HepG2 (cell line): ENCODE measurements around the gene APOL5. TPM values are rescaled to one million over a fixed set of nuclear protein-coding genes. Genes with fewer than 3 reads are reported as not detected.

Experiments
- ATAC-seq: fragments of 200-7000 bp; cut with Tn5 transposase; 3 replicates; pipeline ENCODE4 v1.9.1; 2020; ENCODE audit warnings: mild to moderate bottlenecking, moderate library complexity
- BruUV-seq: library from RNA; stranded (reverse); fragments of 400-500 nt; replicated peaks from 2 replicates; lab custom pipeline; 2021; lab: Mats Ljungman, UMichigan
- CTCF ChIA-PET: fragments of 300-600 bp; formaldehyde crosslinking; extraction: SDS; loops from one replicate; lab custom pipeline; 2021; ENCODE audit warnings: low total read pairs, inconsistent platforms, low intra/inter-chr PET ratio; lab: Yijun Ruan, JAX
- POLR2A ChIA-PET: fragments of 350-600 bp; sonication (Branson Sonifier 250); formaldehyde crosslinking; loops from one replicate; lab custom pipeline; 2020; ENCODE audit warnings: antibody characterized with exemption, inconsistent platforms; lab: Yijun Ruan, JAX
- DNase-seq: peaks from one replicate; pipeline ENCODE4 v3.0.0-alpha.2; 2015; ENCODE audit warnings: low spot score
- FAIRE-seq: peaks from 3 replicates; lab custom pipeline; 2011; peaks lifted over from hg19 to GRCh38; lab: Jason Lieb, UNC
- H2AFZ ChIP-seq: one replicate; pipeline ENCODE4 v1.6.1; 2011; ENCODE audit warnings: low read length, inconsistent platforms
- H3K27ac ChIP-seq: fragments of 300-600 bp; 3 replicates; pipeline ENCODE4 v1.8.0; 2011; ENCODE audit warnings: mixed run types, mild to moderate bottlenecking, mixed read lengths, low read length, inconsistent platforms; ENCODE audit not compliant: insufficient read depth; ENCODE audit errors: extremely low read length
- H3K27me3 ChIP-seq, 2 experiments: fragments of 200-600 bp in 1 of 2; 2 replicates in 1 of 2; 3 replicates in 1 of 2; pipeline versions ENCODE4 v1.6.0 to v1.8.0; 2011; ENCODE audit warnings: low read length in 2 of 2, mild to moderate bottlenecking in 2 of 2, moderate library complexity in 2 of 2, inconsistent platforms in 1 of 2; ENCODE audit not compliant: insufficient read depth in 2 of 2, control insufficient read depth in 1 of 2
- H3K36me3 ChIP-seq, 2 experiments: fragments of 200-600 bp in 1 of 2; replicated peaks in 1 of 2; 2 replicates in 1 of 2; 3 replicates in 1 of 2; pipeline versions ENCODE4 v1.5.1 to v1.8.0; 2011; ENCODE audit warnings: low read length in 2 of 2, inconsistent platforms in 1 of 2; ENCODE audit not compliant: insufficient read depth in 2 of 2, control insufficient read depth in 1 of 2
- H3K4me1 ChIP-seq: 2 replicates; pipeline ENCODE4 v1.5.1; 2012; ENCODE audit warnings: low read length, inconsistent platforms; ENCODE audit not compliant: insufficient read depth
- H3K4me2 ChIP-seq: 2 replicates; pipeline ENCODE4 v1.6.0; 2011; ENCODE audit warnings: low read depth, low read length, inconsistent platforms
- H3K4me3 ChIP-seq, 3 experiments: fragments of 200-600 bp in 1 of 3; sonication (generic), shearing (Covaris generic) in 1 of 3; replicated peaks in 1 of 3; 2 replicates each; pipeline ENCODE4 v1.5.1; 2011 to 2016; ENCODE audit warnings: low read length in 3 of 3, inconsistent platforms in 2 of 3, low read depth in 2 of 3, mild to moderate bottlenecking in 2 of 3, control low read depth in 1 of 3, mixed read lengths in 1 of 3; ENCODE audit not compliant: insufficient read depth in 1 of 3
- H3K79me2 ChIP-seq: one replicate; pipeline ENCODE4 v1.6.1; 2011; ENCODE audit warnings: low read length, inconsistent platforms; ENCODE audit not compliant: insufficient read depth
- H3K9ac ChIP-seq: 2 replicates; pipeline ENCODE4 v1.6.0; 2011; ENCODE audit warnings: mild to moderate bottlenecking, low read depth, low read length, inconsistent platforms; ENCODE audit not compliant: insufficient read depth
- H3K9me3 ChIP-seq: 2 replicates; pipeline ENCODE4 v1.5.1; 2012; ENCODE audit warnings: mild to moderate bottlenecking, low read length
- H4K20me1 ChIP-seq: 2 replicates; pipeline ENCODE4 v1.6.0; 2011; ENCODE audit warnings: inconsistent platforms, mild to moderate bottlenecking, low read length, moderate library complexity; ENCODE audit not compliant: insufficient read depth
- AHDC1 ChIP-seq: sonication (generic); formaldehyde crosslinking; IDR thresholded peaks from 2 replicates; pipeline ENCODE4 v1.5.1; 2020; ENCODE audit warnings: mild to moderate bottlenecking, missing genetic modification reagents, borderline replicate concordance
- GMEB2 ChIP-seq: IDR thresholded peaks from 2 replicates; pipeline ENCODE4 v1.6.1; 2016; ENCODE audit warnings: missing biosample characterization, missing genetic modification reagents, low read depth
- IKZF4 ChIP-seq: sonication (generic); formaldehyde crosslinking; IDR thresholded peaks from 2 replicates; pipeline ENCODE4 v1.5.1; 2020; ENCODE audit warnings: borderline replicate concordance, mild to moderate bottlenecking, low read depth, missing genetic modification reagents; ENCODE audit errors: not compliant biosample characterization
- TRAFD1 ChIP-seq: sonication (generic); formaldehyde crosslinking; IDR thresholded peaks from 2 replicates; pipeline ENCODE4 v1.5.1; 2020; ENCODE audit warnings: missing genetic modification reagents, mild to moderate bottlenecking, borderline replicate concordance
- ZBTB14 ChIP-seq: sonication (generic); formaldehyde crosslinking; IDR thresholded peaks from 2 replicates; pipeline ENCODE4 v1.4.0; 2020; ENCODE audit warnings: missing genetic modification reagents
- ZNF530 ChIP-seq: sonication (generic); formaldehyde crosslinking; IDR thresholded peaks from 2 replicates; pipeline ENCODE4 v1.5.0; 2020; ENCODE audit warnings: low read depth, mild to moderate bottlenecking, missing genetic modification reagents
- WGBS: methylation state at CpG from one replicate; pipeline ENCODE4 v1.1.6; 2017; ENCODE audit warnings: low lambda C conversion rate; 5-methylcytosine and 5-hydroxymethylcytosine counted together
- in situ Hi-C: cut with HindIII; loops from 2 replicates; pipeline ENCODE4 v1.10.0; 2017; ENCODE audit warnings: low pct_unique_long_range_greater_than_20kb; ENCODE audit not compliant: extremely low pct_ligation_motif_present
- intact Hi-C: fragments of 100-400 bp; cut with micrococcal nuclease; formaldehyde crosslinking; loops from one replicate; pipeline ENCODE4 v1.10.0; 2022; ENCODE audit not compliant: unreplicated experiment
- polyA plus RNA-seq, 8 experiments: library from polyadenylated mRNA; depleted of rRNA in 3 of 8; stranded (reverse) in 7 of 8; unstranded in 1 of 8; fragments of >200 nt; fragmentation: Illumina TruSeq in 4 of 8; extraction: Trizol in 4 of 8; gene quantifications; 2 replicates each; pipeline versions ENCODE4 v1.2.1 to v1.2.3, GENCODE V29; 2011 to 2016; ENCODE audit warnings: low read depth in 4 of 8, missing spikeins in 1 of 8, mixed read lengths in 1 of 8; ENCODE audit not compliant: insufficient read depth in 1 of 8
- total RNA-seq, 5 experiments: library from RNA; depleted of rRNA; stranded (reverse); fragments of >200 nt; fragmentation: Illumina TruSeq; extraction: Trizol; gene quantifications; 2 replicates each; pipeline ENCODE4 v1.2.3, GENCODE V29; 2016; ENCODE audit warnings: low read depth in 1 of 5

APOL5 gene
- total and polyA plus RNA-seq, 2 of the 13 experiments (the other 11 are each of a cell fraction or from before 2014, with no cell fraction given), result not detected

GRCh38 chr22:35775339-35775738 lies 57.7 kb downstream of the APOL5 start:
- Histone ChIP-seq H2AFZ (no peak overlapping the region), H3K27me3 (no peaks in the 10 kb centered on the region), H3K4me3 (no peak overlapping the region), H3K27ac (no peak overlapping the region), H3K4me1 (no peaks in the 10 kb centered on the region), H3K79me2 (no peaks in the 10 kb centered on the region), H3K36me3 (peaks cover 0 to 1% of the 10 kb centered on the region in 2 experiments; a peak in 1 of 5 replicates), H3K4me2 (no peak overlapping the region), H4K20me1 (no peaks in the 10 kb centered on the region), H3K9me3 (no peaks in the 10 kb centered on the region), H3K9ac (no peak overlapping the region)
- WGBS, result 94% methylated on average over 2 of the region's 2 CpGs
- ChIA-PET POLR2A (no interaction called here), CTCF (no interaction called here)
- in situ Hi-C loops (no loop called here), intact Hi-C loops (no loop called here)
- no peak for ATAC-seq
- no peak for DNase-seq
- no TSS peak for BruUV-seq
- TF ChIP-seq TRAFD1 (no peak), IKZF4 (no peak), ZNF530 (CRISPR knock-in tag) (no peak), ZBTB14 (CRISPR knock-in tag) (no peak)
- FAIRE-seq, result no peak

- Histone ChIP-seq H3K27me3 (no peaks in the 10 kb centered on the region), H3K27ac (no peak overlapping the region), H4K20me1 (no peaks in the 10 kb centered on the region), H3K36me3 (peaks cover 0 to 4% of the 10 kb centered on the region in 2 experiments; a peak in 4 of 5 replicates), H3K9ac (no peak overlapping the region), H3K4me2 (no peak overlapping the region), H3K4me1 (no peaks in the 10 kb centered on the region), H3K9me3 (no peaks in the 10 kb centered on the region), H3K4me3 (no peak overlapping the region), H3K79me2 (no peaks in the 10 kb centered on the region), H2AFZ (no peak overlapping the region)
- FAIRE-seq (no peak), DNase-seq (no peak), ATAC-seq (no peak)
- intact Hi-C loops (no loop called here), in situ Hi-C loops (no loop called here)
- CTCF ChIA-PET, result no interaction called here
- 99% methylated on average over 4 of the region's 4 CpGs for WGBS
- POLR2A ChIA-PET, result no interaction called here
- BruUV-seq, result no TSS peak
- TF ChIP-seq GMEB2 (CRISPR knock-in tag) (no peak), AHDC1 (CRISPR knock-in tag) (no peak)
Observed at GRCh38 chr22:35777335-35777975, 59.8 kb downstream of the APOL5 start.
